SK-N-SH (cell line): Measurements from ENCODE around the gene AEBP2. TPM values are rescaled to one million over a fixed set of nuclear protein-coding genes. Genes with fewer than 3 reads are reported as not detected.

Experiments
- CTCF ChIA-PET: fragments of 300-600, 350-600 bp; formaldehyde crosslinking; extraction: SDS; loops from one replicate; lab custom pipeline; 2021; lab: Yijun Ruan, JAX
- POLR2A ChIA-PET: fragments of 350-600 bp; sonication (Branson Sonifier 250); formaldehyde crosslinking; extraction: SDS; loops from one replicate; lab custom pipeline; 2020; ENCODE audit warnings: antibody characterized with exemption, inconsistent platforms; lab: Yijun Ruan, JAX
- DNase-seq: peaks from one replicate; pipeline ENCODE4 v3.0.0; 2012
- H2AFZ ChIP-seq: fragments of 200-600 bp; sonication (generic); 2 replicates; pipeline ENCODE4 v1.8.1; 2016; ENCODE audit warnings: antibody characterized with exemption, mild to moderate bottlenecking, low read depth
- H3F3A ChIP-seq: fragments of 200-600 bp; sonication (generic); replicated peaks from 2 replicates; pipeline ENCODE3; 2016; ENCODE audit warnings: antibody characterized with exemption, mild to moderate bottlenecking; ENCODE audit not compliant: insufficient read depth
- H3K27ac ChIP-seq, 2 experiments: fragments of 200-500 bp in 1 of 2; fragments of 200-600 bp in 1 of 2; sonication (Bioruptor generic) in 1 of 2; sonication (generic), shearing (Covaris generic) in 1 of 2; 2 replicates each; pipeline versions ENCODE4 v1.5.1 to v1.6.1; 2014 to 2016; ENCODE audit warnings: low read depth in 2 of 2, inconsistent platforms in 1 of 2, low read length in 1 of 2, mild to moderate bottlenecking in 1 of 2, mixed read lengths in 1 of 2
- H3K27me3 ChIP-seq: fragments of 200-600 bp; sonication (generic), shearing (Covaris generic); 2 replicates; pipeline ENCODE4 v1.6.1; 2016; ENCODE audit warnings: mixed run types; ENCODE audit not compliant: insufficient read depth
- H3K36me3 ChIP-seq, 2 experiments: fragments of 200-500 bp in 1 of 2; fragments of 200-600 bp in 1 of 2; sonication (Bioruptor generic) in 1 of 2; sonication (generic) in 1 of 2; replicated peaks in 1 of 2; 2 replicates each; pipeline versions ENCODE3 to v1.5.1; 2014 to 2016; ENCODE audit warnings: low read length in 1 of 2, mild to moderate bottlenecking in 1 of 2; ENCODE audit not compliant: insufficient read depth in 2 of 2, control insufficient read depth in 1 of 2
- H3K4me1 ChIP-seq, 2 experiments: fragments of 200-500 bp in 1 of 2; fragments of 200-600 bp in 1 of 2; sonication (Bioruptor generic) in 1 of 2; sonication (generic), shearing (Covaris generic) in 1 of 2; 2 replicates each; pipeline versions ENCODE4 v1.5.1 to v1.6.1; 2014 to 2016; ENCODE audit warnings: low read depth in 1 of 2, low read length in 1 of 2, mixed run types in 1 of 2; ENCODE audit not compliant: insufficient read depth in 2 of 2, control insufficient read depth in 1 of 2
- H3K4me2 ChIP-seq: fragments of 200-600 bp; sonication (generic), shearing (Covaris generic); 2 replicates; pipeline ENCODE4 v1.6.1; 2017; ENCODE audit warnings: mixed run types
- H3K4me3 ChIP-seq, 2 experiments: fragments of 200-500 bp in 1 of 2; fragments of 200-600 bp in 1 of 2; sonication (Bioruptor generic) in 1 of 2; sonication (generic), shearing (Covaris generic) in 1 of 2; 2 replicates each; pipeline versions ENCODE4 v1.5.1 to v1.8.1; 2014 to 2016; ENCODE audit warnings: low read depth in 2 of 2, inconsistent platforms in 1 of 2, low read length in 1 of 2, mild to moderate bottlenecking in 1 of 2, mixed read lengths in 1 of 2, moderate library complexity in 1 of 2
- H3K79me2 ChIP-seq: fragments of 200-600 bp; sonication (generic); 2 replicates; pipeline ENCODE4 v1.8.1; 2017; ENCODE audit warnings: mild to moderate bottlenecking; ENCODE audit not compliant: insufficient read depth
- H3K9ac ChIP-seq: fragments of 200-600 bp; sonication (generic); 2 replicates; pipeline ENCODE4 v1.6.1; 2017; ENCODE audit warnings: mixed run types
- H3K9me2 ChIP-seq: fragments of 200-600 bp; sonication (generic); 2 replicates; pipeline ENCODE4 v1.6.1; 2017; ENCODE audit warnings: mixed run types
- H3K9me3 ChIP-seq: fragments of 200-600 bp; sonication (generic); 2 replicates; pipeline ENCODE4 v1.6.1; 2017; ENCODE audit warnings: mixed run types, mild to moderate bottlenecking, moderate library complexity
- H4K20me1 ChIP-seq: fragments of 200-600 bp; sonication (generic); 2 replicates; pipeline ENCODE4 v1.6.1; 2017; ENCODE audit warnings: mild to moderate bottlenecking, mixed run types; ENCODE audit not compliant: insufficient read depth
- CTCF ChIP-seq: fragments of 200-600 bp; sonication (generic); IDR thresholded peaks from 2 replicates; pipeline ENCODE4 v1.6.1; 2017; ENCODE audit warnings: antibody characterized with exemption, mild to moderate bottlenecking, moderate library complexity
- ELF1 ChIP-seq: IDR thresholded peaks from 2 replicates; pipeline ENCODE4 v1.4.0; 2012
- EZH2phosphoT487 ChIP-seq: fragments of 200-600 bp; sonication (generic); IDR thresholded peaks from 2 replicates; pipeline ENCODE4 v1.6.1; 2017; ENCODE audit warnings: low read depth, mixed run types, mild to moderate bottlenecking, antibody characterized with exemption, moderate library complexity, borderline replicate concordance
- FOSL2 ChIP-seq: IDR thresholded peaks from 2 replicates; pipeline ENCODE4 v1.4.0; 2012; ENCODE audit warnings: low read depth, mild to moderate bottlenecking, moderate library complexity, borderline replicate concordance
- FOXM1 ChIP-seq: IDR thresholded peaks from 2 replicates; pipeline ENCODE4 v1.4.0; 2012; ENCODE audit warnings: low read depth, mild to moderate bottlenecking
- GABPA ChIP-seq: IDR thresholded peaks from 2 replicates; pipeline ENCODE4 v1.4.0; 2012; ENCODE audit warnings: low read depth, mild to moderate bottlenecking
- GATA2 ChIP-seq: sonication (generic); formaldehyde crosslinking; IDR thresholded peaks from 2 replicates; pipeline ENCODE4 v1.5.0; 2020; ENCODE audit warnings: mild to moderate bottlenecking, missing genetic modification reagents
- IRF3 ChIP-seq: fragments of 150-350 bp; IDR thresholded peaks from 2 replicates; pipeline ENCODE4 v1.6.1; 2016; ENCODE audit warnings: mild to moderate bottlenecking, low read depth, low read length
- MEF2A ChIP-seq: IDR thresholded peaks from 2 replicates; pipeline ENCODE4 v1.4.0; 2012; ENCODE audit warnings: low read depth, borderline replicate concordance
- MXI1 ChIP-seq: IDR thresholded peaks from 2 replicates; pipeline ENCODE4 v1.6.1; 2012; ENCODE audit warnings: mild to moderate bottlenecking, low read depth, low read length, improper control_type of control experiment
- POLR2AphosphoS5 ChIP-seq: IDR thresholded peaks from 2 replicates; pipeline ENCODE4 v1.6.1; 2012; ENCODE audit warnings: low read depth, low read length
- REST ChIP-seq: IDR thresholded peaks from 2 replicates; pipeline ENCODE4 v1.6.1; 2012; ENCODE audit warnings: mild to moderate bottlenecking, low read depth, low read length, moderate library complexity
- SIN3A ChIP-seq: IDR thresholded peaks from 2 replicates; pipeline ENCODE4 v1.6.1; 2012; ENCODE audit warnings: low read depth, mild to moderate bottlenecking, low read length, moderate library complexity, borderline replicate concordance
- USF2 ChIP-seq: fragments of 150-350 bp; IDR thresholded peaks from 2 replicates; pipeline ENCODE4 v1.6.1; 2017; ENCODE audit warnings: antibody characterized with exemption, low read length, low read depth, borderline replicate concordance
- YY1 ChIP-seq: IDR thresholded peaks from 2 replicates; pipeline ENCODE4 v1.4.0; 2012; ENCODE audit warnings: low read depth, mild to moderate bottlenecking
- ZBTB33 ChIP-seq: IDR thresholded peaks from 2 replicates; pipeline ENCODE4 v1.4.0; 2012; ENCODE audit warnings: low read depth, borderline replicate concordance
- WGBS: methylation state at CpG from one replicate; pipeline ENCODE4 v1.1.6; 2017; ENCODE audit warnings: low lambda C conversion rate; 5-methylcytosine and 5-hydroxymethylcytosine counted together
- polyA plus RNA-seq, 3 experiments: library from polyadenylated mRNA; depleted of rRNA; stranded (reverse); fragments of >200 nt; gene quantifications; 2 replicates each; pipeline ENCODE4 v1.2.3, GENCODE V29; 2012

AEBP2 gene
- polyA plus RNA-seq, 1 of the 3 experiments (the other 2 are of a cell fraction), result 10.4 TPM

- H3K9me2 ChIP-seq, result no peaks in the 10 kb centered on the region
- H3K27me3 ChIP-seq, result no peaks in the 10 kb centered on the region
- CTCF ChIA-PET, result no interaction called here
- peaks cover 91% of the 10 kb centered on the region for H3K79me2 ChIP-seq
- POLR2A ChIA-PET, result no interaction called here
- peaks cover 40% of the 10 kb centered on the region for H4K20me1 ChIP-seq
- H3K9ac ChIP-seq, result no peak overlapping the region
- TF ChIP-seq IRF3, result no peak
- TF ChIP-seq USF2, result no peak
- no peak for TF ChIP-seq ELF1
- TF ChIP-seq SIN3A, result no peak
- no peak for TF ChIP-seq EZH2phosphoT487
- TF ChIP-seq CTCF, result no peak
- TF ChIP-seq GATA2 (CRISPR knock-in tag), result no peak
- TF ChIP-seq, all 33 proteins: peak for 0
- WGBS, result 78% methylated on average over 3 of the region's 3 CpGs
- H3K27ac ChIP-seq, result no peak overlapping the region
- peaks cover 5% of the 10 kb centered on the region for H3F3A ChIP-seq
- no peaks in the 10 kb centered on the region; the same call in 1 of the 2 replicates for H3K9me3 ChIP-seq
- H3K36me3 ChIP-seq, result peaks cover 8 to 39% of the 10 kb centered on the region in 2 experiments
- 0 out of 4 replicates have a peak, but pooled peaks cover 0 to 8% of the 10 kb centered on the region in 2 experiments for H3K4me1 ChIP-seq
- no peak overlapping the region for H3K4me2 ChIP-seq
- H3K4me3 ChIP-seq, result no peak overlapping the region
- no peak overlapping the region for H2AFZ ChIP-seq
- no peak for DNase-seq
Observed at GRCh38 chr12:19491863-19492262, 52.6 kb downstream of the AEBP2 start.

GRCh38 chr12:19496219-19496878 is 57.1 kb downstream of the AEBP2 start:
- Histone ChIP-seq H3K27me3 (no peaks in the 10 kb centered on the region), H4K20me1 (peaks cover 12% of the 10 kb centered on the region), H3K9me2 (no peaks in the 10 kb centered on the region), H3K27ac (no peak overlapping the region), H3K4me3 (no peak overlapping the region), H3F3A (peaks cover 11% of the 10 kb centered on the region), H2AFZ (no peak overlapping the region), H3K9me3 (no peaks in the 10 kb centered on the region; the same call in 1 of the 2 replicates), H3K9ac (no peak overlapping the region), H3K4me1 (peaks cover 0 to 3% of the 10 kb centered on the region in 2 experiments; a peak in 3 of 4 replicates), H3K79me2 (peaks cover 88% of the 10 kb centered on the region), H3K4me2 (no peak overlapping the region), H3K36me3 (peaks cover 15 to 63% of the 10 kb centered on the region in 2 experiments)
- WGBS, result 88% methylated on average over 5 of the region's 5 CpGs
- ChIA-PET CTCF (interaction anchor here (1.0 kb wide), 1 partner anchor 11 kb away, joined by 4 read pairs; no protein-coding TSS in a partner anchor), POLR2A (no interaction called here)
- no peak for DNase-seq
- TF ChIP-seq REST, result no peak
- no peak for TF ChIP-seq POLR2AphosphoS5
- no peak for TF ChIP-seq MEF2A
- TF ChIP-seq MXI1, result no peak
- no peak for TF ChIP-seq YY1
- no peak for TF ChIP-seq FOXM1
- TF ChIP-seq GABPA, result no peak
- no peak for TF ChIP-seq FOSL2
- no peak for TF ChIP-seq ZBTB33
